Daoy (cell line): ENCODE measurements around the gene C19orf47. TPM values are rescaled to one million over a fixed set of nuclear protein-coding genes. Genes with fewer than 3 reads are reported as not detected.
"Not testable (repeated sequence)": the region's sequence is repeated elsewhere in the genome, so short reads cannot be mapped to it uniquely, and the experiment has no call there.

ENCODE experiments used
- DNase-seq: peaks from one replicate; pipeline ENCODE4 v3.0.0-alpha.2; 2015; ENCODE audit warnings: low read depth
- total RNA-seq: library from RNA; depleted of rRNA; stranded (reverse); fragments of >200 nt; shearing (Covaris generic); gene quantifications from 2 replicates; pipeline ENCODE4 v1.2.3, GENCODE V29; 2014

C19orf47 gene
- total RNA-seq, 1 experiment from 2014 or later, result 22.4 TPM

DNA sequence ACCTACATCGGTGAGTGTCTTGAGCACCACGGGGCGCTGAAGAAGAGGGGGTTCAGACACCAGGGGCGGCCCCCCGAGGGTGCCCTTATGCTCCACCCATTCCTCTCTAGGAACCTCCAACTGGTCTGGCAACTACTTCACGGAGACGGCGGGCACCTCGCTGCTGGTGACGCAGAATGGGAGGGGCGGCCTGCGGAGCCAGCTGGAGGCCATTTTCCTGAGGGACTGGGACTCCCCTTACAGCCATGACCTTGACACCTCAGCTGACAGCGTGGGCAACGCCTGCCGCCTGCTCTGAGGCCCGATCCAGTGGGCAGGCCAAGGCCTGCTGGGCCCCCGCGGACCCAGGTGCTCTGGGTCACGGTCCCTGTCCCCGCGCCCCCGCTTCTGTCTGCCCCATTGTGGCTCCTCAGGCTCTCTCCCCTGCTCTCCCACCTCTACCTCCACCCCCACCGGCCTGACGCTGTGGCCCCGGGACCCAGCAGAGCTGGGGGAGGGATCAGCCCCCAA, 29.7 kb upstream of the C19orf47 start:
- no peak for DNase-seq

- no peak for DNase-seq
Measured at GRCh38 chr19:40376286-40376862, 28.2 kb upstream of the C19orf47 start.

- no peak for DNase-seq
Measured at GRCh38 chr19:40374084-40374483, 25.9 kb upstream of the C19orf47 start.

- no peak for DNase-seq
Measured at GRCh38 chr19:40371802-40372122, 23.6 kb upstream of the C19orf47 start.

GRCh38 chr19:40370997-40371801, 23.0 kb upstream of the C19orf47 start:
- no peak for DNase-seq

GRCh38 chr19:40370253-40370652, 22.1 kb upstream of the C19orf47 start:
- not testable (repeated sequence) for DNase-seq

- no peak for DNase-seq
Measured at GRCh38 chr19:40369797-40370196, 21.6 kb upstream of the C19orf47 start.

DNA sequence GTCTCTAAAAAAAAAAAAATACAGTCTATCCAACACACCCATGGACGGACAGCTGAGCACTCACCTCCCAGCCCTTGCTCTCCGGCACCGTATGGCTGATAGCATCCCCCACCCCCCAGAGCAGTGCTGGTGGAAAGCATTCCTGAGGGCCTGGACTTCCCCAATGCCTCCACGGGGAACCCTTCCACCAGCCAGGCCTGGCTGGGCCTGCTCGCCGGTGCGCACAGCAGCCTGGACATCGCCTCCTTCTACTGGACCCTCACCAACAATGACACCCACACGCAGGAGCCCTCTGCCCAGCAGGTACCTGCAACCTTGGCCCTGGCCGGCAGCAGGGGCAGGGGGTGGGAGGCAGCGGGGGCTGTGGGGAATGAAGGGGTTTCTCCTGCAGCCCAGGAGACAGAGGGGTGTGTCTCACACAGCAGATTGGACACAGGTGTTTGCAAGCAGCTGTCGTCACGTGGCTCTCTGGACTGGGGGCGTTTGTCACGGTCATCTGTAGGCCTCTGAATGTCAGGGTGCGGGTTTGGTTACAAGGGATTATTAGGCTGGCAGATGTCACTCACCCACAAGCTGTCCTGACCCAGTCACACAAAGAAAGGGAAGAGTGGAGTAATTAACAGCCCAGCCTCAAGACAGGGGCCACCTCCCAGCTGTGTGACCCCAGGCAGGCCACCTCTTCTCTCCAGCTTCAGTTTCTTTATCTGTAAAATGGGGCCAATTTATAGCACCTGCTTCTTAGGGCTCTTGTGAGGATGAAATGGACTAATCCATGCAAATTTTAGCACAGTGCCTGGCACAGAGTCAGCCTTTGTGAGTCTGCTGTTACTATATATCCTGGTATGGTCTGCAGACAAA, 19.6 kb upstream of the C19orf47 start:
- no peak for DNase-seq

GRCh38 chr19:40366697-40367561, 18.7 kb upstream of the C19orf47 start:
- no peak for DNase-seq

- DNase-seq, result no peak
Measured at GRCh38 chr19:40365613-40366401, 17.6 kb upstream of the C19orf47 start.

GRCh38 chr19:40365010-40365409, 16.8 kb upstream of the C19orf47 start:
- no peak for DNase-seq

GRCh38 chr19:40363069-40363468, 14.9 kb upstream of the C19orf47 start:
- DNase-seq, result no peak

DNA sequence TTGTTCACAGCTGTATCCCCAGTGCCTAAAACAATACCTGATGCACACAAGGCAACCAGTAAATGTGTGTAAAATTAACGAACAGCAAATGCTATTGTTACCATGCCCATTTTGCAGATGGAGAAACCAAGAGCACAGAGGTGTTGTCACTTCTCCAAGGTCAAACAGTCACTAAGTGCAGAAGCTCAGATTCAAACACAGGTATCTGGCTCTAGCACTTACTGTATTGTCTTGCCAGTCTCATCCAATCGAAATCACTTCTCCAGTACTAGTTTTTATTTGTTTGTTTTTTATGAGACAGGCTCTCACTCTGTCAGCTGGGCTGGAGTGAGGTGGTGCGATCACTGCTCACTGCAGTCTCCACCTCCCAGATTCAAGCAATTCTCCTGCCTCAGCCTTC, 14.0 kb upstream of the C19orf47 start:
- no peak for DNase-seq

DNA sequence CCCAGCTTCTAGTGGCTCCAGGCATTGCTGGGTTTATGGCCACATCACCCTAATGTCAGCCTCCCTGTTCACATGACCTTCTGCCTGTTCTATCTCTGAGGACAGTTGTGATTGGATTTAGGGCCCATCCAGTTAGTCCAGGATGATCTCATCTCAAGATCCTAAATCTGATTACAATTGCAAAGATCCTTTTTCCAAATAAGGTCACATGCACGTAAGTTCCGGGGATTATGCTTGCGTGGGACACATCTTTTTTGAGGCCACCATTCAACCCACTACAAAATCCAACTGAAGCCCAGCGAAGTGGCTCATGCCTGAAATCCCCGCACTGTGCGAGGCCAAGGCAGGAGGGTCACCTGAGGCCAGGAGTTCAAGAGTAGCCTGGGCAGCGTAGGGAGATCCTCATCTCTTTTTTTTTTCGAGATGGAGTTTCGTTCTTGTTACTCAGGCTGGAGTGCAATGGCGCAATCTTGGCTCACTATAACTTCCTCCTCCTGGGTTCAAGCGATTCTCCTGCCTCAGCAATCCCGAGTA, 12.6 kb upstream of the C19orf47 start:
- DNase-seq, result no peak

DNA sequence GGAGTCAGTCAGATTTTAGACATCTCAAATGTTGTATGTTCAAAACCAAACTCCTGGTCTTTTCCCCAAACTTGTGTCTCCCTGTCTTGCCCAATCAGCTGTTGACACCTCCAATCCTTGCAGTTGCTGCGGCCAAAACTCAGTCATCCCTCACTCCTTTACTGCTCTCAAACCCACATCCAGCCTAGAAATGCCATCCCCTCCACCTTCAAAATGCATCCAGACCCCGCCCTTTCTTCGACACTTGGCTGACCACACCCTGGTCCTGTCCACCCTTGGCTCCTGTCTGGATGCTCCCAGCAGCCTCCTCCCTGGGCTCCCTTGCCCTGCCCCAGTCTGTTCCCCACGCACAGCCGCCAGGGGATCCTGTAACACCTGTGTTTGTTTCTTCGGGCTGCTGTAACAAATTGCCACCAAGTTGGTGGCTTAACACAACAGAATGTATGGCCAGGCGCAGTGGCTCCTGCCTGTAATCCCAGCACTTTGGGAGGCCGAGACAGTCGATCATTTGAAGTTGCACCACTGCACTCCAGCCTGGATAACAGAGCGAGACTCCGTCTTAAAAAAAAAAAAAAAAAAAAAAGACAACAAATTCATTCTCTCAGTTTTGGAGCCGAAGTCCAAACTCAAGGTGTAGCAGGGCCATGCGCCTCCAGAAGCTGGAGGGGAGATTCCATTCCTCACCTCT, 12.0 kb upstream of the C19orf47 start:
- no peak for DNase-seq

DNA sequence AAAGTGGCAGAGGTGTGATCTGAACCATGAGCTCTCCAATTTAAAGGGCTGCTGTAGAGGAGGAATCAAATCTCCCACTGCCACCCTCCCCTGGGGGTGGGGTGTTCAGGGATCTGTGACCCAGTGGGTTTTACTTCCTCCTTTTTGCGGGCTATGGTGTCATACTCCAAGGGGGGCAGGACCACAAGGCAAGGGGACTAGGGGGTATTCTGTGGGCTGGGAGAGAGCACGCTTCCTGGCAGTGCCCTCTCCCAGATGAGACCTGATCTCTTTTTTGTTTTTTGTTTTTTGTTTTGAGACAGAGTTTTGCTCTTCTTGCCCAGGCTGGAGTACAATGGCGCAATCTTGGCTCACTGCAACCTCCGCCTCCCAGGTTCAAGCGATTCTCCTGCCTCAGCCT, 10.6 kb upstream of the C19orf47 start:
- DNase-seq, result no peak

DNA sequence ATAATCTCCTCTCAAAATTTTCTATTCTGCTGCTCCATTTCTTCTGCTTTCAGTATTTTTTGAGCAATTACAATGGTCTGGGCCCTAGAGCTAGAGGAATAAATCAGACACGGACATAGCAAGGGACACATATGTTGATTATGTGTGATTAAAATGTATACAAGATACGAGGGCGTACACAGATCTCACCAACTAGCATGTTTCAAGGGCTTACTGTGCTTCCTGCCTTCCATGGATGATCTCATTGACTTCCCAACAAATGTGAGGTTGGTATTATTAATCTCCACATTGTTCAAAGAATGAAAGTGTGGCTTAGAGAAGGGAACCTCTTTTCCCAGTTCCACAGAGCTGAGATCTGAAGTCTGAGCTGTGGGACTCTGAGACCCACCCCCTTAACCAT, 9.4 kb upstream of the C19orf47 start:
- DNase-seq, result peak; percentile 43

GRCh38 chr19:40356681-40357595, 8.7 kb upstream of the C19orf47 start:
- DNase-seq, result peak; percentile 42
